RKO (cell line): ENCODE results near the gene CPXM2.

ENCODE experiments used
- DNase-seq: peaks from one replicate; pipeline ENCODE4 v3.0.0-alpha.2; 2016; ENCODE audit warnings: low spot score

Gene CPXM2

GRCh38 chr10:123869020-123869414, 22.6 kb downstream of the CPXM2 start:
- no peak for DNase-seq

GRCh38 chr10:123868038-123869019, 23.3 kb downstream of the CPXM2 start:
- no peak for DNase-seq

GRCh38 chr10:123865880-123866279, 25.7 kb downstream of the CPXM2 start:
- DNase-seq: no peak

GRCh38 chr10:123865350-123865749, 26.3 kb downstream of the CPXM2 start:
- no peak for DNase-seq

- DNase-seq: no peak
Measured at GRCh38 chr10:123864923-123865322, 26.7 kb downstream of the CPXM2 start.

GRCh38 chr10:123863721-123864482, 27.7 kb downstream of the CPXM2 start:
- no peak for DNase-seq

- DNase-seq: no peak
Measured at GRCh38 chr10:123863183-123863575, 28.4 kb downstream of the CPXM2 start.

- no peak for DNase-seq
Measured at GRCh38 chr10:123862421-123863182, 29.0 kb downstream of the CPXM2 start.

GRCh38 chr10:123860856-123861255, 30.8 kb downstream of the CPXM2 start:
- DNase-seq: no peak

- no peak for DNase-seq
Measured at GRCh38 chr10:123860209-123860608, 31.4 kb downstream of the CPXM2 start.

GRCh38 chr10:123859653-123860050, 32.0 kb downstream of the CPXM2 start:
- DNase-seq: no peak

- DNase-seq: no peak
Measured at GRCh38 chr10:123858907-123859652, 32.5 kb downstream of the CPXM2 start.

GRCh38 chr10:123858077-123858681, 33.4 kb downstream of the CPXM2 start:
- peak; percentile 33 for DNase-seq

- DNase-seq: no peak
Measured at GRCh38 chr10:123857616-123858015, 34.0 kb downstream of the CPXM2 start.

GRCh38 chr10:123855008-123855684, 36.5 kb downstream of the CPXM2 start:
- DNase-seq: no peak

GRCh38 chr10:123854498-123854897, 37.1 kb downstream of the CPXM2 start:
- DNase-seq: no peak

GRCh38 chr10:123854003-123854402, 37.6 kb downstream of the CPXM2 start:
- no peak for DNase-seq

GRCh38 chr10:123852411-123852951, 39.1 kb downstream of the CPXM2 start:
- DNase-seq: no peak

GRCh38 chr10:123848564-123849457, 42.8 kb downstream of the CPXM2 start:
- DNase-seq: no peak
